ENCODE measurements around the gene MAST4.

The MAST4 gene

GRCh38 chr5:67010684-67011409 lies 414.7 kb downstream of the MAST4 start:
- DNase-seq (ENCODE audit: low read depth in 3 of 3, low spot score in 1 of 3), result no peak

DNA sequence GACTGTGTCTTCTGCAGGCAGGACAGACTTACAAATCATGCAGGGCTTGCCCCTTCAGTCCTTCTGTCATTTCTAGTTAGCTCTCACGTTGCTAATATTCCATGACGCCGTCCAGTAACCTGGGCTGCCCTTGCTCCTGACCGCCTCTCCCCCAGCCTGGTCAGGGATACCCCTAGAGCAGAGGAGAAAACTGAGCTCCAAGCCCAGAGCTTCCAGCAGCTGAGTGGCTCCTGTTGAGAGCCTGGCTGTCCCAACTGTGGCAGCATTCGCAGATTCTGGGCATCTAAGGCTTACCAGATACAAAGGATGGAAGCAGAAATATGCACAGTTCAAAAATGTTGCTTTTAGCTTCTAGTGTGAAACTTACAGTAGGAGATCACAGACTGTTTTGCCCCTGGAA lies 415.2 kb downstream of the MAST4 start:
- no peak for DNase-seq (ENCODE audit: low read depth in 3 of 3, low spot score in 1 of 3)

DNA sequence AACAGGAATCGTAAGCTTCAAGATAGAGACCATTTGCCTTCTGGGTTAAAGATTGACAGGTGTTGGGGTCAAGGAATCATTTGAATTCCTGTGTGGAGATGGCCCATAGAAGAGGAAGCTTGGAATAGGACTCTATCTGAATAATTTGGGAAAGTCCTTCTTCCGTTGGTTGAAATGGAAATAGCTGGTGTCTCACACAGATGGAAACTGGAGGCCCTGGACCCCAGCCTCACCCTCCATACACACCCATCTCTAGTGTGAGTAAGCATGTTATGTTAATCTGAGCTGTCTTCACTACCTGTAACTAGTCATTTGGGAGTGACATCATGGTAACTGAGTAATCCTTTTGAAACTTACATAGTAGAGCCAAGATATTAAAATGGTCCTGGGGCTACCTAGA lies 416.0 kb downstream of the MAST4 start:
- no peak for DNase-seq (ENCODE audit: low read depth in 3 of 3, low spot score in 1 of 3)

GRCh38 chr5:67013719-67014118 lies 417.5 kb downstream of the MAST4 start:
- DNase-seq (ENCODE audit: low read depth in 3 of 3, low spot score in 1 of 3), result no peak

DNA sequence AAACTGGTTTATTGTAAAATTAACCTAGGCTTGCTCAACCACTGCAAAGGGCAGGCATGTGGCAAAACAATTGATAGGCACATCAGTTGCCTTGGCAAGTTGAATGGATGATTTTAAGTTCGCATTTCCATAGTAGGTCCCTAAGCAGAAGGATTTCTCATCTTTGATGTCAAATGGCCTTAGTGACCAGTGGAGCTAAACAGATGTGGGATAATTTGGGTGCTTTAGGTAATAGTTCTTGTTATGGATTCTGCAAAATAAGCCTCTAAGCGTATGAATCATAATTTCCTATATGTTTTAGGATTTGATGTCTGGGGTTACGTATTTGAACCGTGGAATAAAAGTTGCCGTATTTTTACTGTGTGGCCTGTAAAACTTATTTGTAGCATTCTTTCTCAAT lies 418.0 kb downstream of the MAST4 start:
- no peak for DNase-seq (ENCODE audit: low read depth in 3 of 3, low spot score in 1 of 3)

DNA sequence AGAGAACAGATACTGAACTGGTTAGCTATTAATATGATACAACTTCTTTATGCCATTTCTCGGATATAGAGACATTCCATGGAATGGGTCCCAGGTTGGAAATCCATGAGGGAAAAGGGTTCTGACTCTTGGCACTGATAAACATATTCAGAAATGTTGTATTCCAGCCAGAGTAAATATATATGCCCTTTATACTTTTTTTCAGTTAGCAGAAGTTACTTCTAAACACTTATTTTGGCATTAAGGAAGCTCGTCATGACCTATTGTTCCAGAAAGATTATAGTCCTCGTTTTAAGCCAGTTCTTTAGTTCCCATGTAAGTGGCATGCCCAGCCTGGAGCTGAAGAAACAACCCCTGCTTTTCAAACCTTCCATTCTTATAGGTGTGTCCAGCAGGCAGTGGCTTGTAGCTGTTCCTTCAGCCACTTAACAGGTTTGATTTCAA lies 418.8 kb downstream of the MAST4 start:
- DNase-seq (ENCODE audit: low read depth in 3 of 3, low spot score in 1 of 3), result no peak

DNA sequence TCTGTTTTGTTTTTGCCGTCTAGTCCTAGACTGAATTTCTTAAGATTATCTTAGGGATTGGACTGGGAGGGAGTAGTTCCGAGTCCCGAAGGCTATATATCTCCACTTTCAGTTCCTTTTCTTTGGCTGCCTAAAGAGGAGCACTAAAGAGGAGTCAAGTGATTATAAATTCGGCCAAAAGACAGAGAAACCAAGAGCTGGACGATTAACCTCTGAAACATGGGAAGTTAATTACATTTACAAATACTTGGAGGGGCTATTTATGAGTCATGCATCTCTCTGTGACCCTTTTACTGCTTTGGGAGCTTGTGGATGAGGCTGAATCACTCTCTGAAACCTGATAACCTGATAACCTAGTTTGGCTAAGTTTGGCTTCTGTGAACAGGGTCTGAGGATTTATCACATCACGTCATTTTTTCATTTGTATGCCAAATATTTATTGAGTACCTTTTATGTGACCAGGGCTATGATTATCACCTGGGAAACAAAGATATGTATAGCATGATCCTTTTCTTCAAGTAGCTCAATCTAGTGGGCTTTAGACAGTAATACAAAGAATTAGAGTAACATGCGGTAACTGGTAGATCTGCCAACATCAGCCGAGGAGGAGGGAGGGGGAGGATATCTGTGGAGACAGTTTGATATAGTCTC lies 419.5 kb downstream of the MAST4 start:
- no peak for DNase-seq (ENCODE audit: low read depth in 3 of 3, low spot score in 1 of 3)

DNA sequence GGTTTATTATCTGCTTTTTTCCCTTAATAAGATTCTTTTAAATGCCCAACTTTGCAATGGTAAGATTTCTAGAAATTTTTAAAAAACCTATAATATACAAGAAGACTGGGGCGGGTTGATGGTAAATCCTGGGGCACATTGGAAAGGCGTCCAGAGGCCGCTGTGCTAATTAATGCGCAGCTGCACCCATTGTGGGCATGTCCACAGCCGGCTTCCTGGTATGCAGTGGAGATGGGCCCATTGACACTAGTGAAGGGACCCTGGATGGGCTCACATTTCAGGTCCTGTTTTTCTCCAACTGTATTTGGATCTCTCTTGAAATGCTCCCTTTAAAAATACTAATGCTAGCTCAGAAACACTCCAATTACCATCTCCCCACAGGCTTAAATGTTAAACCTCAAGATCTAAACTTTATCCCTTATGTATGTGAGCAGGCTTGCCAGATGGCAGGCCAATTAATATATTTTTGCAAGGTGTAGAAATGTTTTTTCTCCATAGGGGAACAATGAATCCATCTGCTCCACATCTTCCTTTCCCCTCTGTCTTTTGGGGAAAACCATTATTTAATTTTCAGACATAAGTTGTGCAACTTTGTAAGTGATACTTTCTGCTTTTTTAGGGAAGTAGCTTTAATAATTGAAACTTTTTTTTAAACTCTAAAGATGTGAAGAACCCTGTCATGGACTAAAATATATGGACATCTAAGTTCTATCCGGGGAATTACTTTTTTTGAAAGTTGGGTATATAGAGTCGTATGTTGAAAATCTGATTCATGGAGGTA lies 423.1 kb downstream of the MAST4 start:
- DNase-seq (ENCODE audit: low read depth in 3 of 3, low spot score in 1 of 3), result no peak

DNA sequence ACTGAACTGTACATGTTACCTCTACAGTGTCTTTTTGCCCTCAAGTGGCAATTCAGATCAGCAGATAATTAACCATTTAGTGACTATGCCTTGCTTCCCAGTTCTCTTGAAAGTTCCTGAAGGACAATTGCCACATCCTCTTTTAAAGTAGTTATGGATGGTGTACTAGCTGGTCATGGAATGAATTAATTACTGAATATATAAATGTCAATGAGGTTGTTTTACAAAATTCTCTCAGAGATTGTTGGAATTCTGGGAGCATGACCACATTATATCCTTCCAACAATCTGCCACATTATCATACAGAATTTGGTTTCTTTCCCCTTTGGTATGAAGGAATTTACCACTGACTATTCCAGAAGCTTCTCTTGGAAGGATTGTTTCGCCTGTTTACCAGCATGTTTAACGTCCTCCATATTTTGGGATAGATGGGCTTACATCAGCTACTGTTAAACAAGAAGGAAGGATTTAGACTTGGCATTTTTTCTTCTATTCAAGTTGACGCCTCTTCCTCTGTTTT lies 424.0 kb downstream of the MAST4 start:
- DNase-seq (ENCODE audit: low read depth in 3 of 3, low spot score in 1 of 3), result no peak

DNA sequence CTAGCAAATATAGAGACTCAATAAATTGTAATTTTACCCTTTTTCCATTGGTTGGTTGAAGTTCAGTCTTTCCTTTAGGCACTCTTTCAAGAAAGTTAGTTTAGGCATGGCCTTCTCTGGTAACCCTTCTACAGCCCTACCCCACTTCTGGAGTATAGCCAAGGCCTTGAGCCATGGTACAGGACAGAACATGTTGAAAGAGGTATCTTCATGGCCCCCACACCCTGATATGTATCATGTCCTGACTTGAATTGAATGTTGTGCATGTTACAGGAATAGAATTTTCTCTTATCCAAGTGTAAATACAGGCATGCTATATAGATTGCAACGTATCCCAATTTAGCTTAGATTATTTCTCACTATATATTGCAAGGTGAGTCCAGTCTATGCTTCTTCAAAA lies 424.8 kb downstream of the MAST4 start:
- DNase-seq (ENCODE audit: low read depth in 3 of 3, low spot score in 1 of 3), result no peak

DNA sequence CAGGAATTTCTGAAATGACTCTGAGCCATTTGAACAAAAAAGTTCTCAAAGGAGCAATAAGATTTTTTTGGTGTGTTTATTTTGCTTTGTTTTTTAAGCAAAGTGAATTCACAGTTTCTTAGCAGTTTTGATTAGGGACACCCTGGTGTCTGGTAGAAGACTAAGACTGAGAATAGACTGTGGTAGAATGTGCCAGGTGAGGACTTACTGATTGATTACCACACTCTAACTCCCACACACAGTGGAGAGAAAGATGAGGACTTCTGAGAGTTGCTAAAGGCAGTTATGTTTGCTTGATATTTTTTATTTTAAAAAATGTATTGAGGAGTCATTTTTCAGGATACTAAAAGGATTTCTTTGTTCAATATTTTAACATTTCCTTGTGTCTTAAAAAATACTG lies 425.3 kb downstream of the MAST4 start:
- DNase-seq (ENCODE audit: low read depth in 3 of 3, low spot score in 1 of 3), result no peak

GRCh38 chr5:67021962-67022361 lies 425.8 kb downstream of the MAST4 start:
- no peak for DNase-seq (ENCODE audit: low read depth in 3 of 3, low spot score in 1 of 3)

DNA sequence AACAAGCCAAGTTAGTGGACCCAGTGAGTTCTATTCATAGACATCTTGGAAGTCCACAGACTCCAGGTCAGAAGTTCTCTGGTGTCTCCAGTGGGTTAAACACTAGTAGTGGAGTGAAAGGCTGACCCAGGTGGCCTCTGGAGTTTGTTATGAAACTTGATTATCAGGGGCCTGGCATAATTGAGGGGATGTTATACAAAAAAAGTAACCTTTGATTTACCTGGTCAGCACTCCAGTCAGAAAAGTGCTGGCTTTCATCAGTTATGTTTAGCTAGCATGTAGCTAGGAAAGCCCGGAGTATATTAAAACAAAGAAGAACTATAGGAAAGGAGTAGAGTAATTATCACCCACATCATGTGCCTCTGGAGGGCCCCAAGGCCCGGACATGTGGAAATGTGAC lies 429.3 kb downstream of the MAST4 start:
- DNase-seq (ENCODE audit: low read depth in 3 of 3, low spot score in 1 of 3), result no peak

DNA sequence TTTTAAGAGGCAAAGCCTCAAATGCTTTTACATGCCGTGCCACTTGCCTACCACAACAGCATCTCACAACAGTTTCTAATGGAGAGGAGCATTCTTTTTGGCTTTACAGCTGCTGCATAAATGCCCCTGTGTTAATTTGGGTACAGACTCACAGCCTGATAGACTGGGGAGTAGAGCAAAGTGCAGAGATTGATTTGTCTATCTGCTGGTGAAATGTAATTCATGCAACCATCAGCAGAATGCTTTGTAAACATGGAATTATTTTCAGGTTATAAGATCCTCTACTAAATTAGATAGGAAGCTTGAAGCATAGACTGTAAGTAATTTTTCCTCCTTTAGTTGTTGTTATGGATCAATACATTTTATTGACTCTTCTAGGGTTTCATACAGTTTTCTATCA lies 430.1 kb downstream of the MAST4 start:
- DNase-seq (ENCODE audit: low read depth in 3 of 3, low spot score in 1 of 3), result no peak

- no peak for DNase-seq (ENCODE audit: low read depth in 3 of 3, low spot score in 1 of 3)
These were observed 431.0 kb downstream of the MAST4 start for GRCh38 chr5:67027171-67027570.

DNA sequence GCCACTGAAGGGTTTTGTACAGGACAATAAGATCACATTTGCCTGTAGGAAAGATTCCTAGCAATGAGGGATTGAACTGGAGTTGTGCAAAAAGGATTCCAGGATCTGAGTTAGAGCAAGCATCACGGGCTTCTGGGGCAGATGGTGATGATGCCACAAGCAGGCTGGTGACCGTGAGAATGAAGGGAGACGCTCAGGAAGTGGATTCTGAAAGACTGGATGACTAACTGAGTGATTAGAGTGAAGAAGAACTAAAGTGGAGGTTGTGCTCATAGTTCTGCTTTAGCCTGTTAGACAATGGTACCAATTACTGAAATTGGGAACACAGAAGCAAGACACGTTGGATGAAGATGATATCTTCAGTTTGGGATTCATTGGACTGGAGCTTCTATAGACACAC lies 432.2 kb downstream of the MAST4 start:
- no peak for DNase-seq (ENCODE audit: low read depth in 3 of 3, low spot score in 1 of 3)

- DNase-seq (ENCODE audit: low read depth in 3 of 3, low spot score in 1 of 3), result no peak
These were observed 432.7 kb downstream of the MAST4 start for GRCh38 chr5:67028941-67029340.

GRCh38 chr5:67029481-67029880 lies 433.3 kb downstream of the MAST4 start:
- DNase-seq (ENCODE audit: low read depth in 3 of 3, low spot score in 1 of 3), result no peak

DNA sequence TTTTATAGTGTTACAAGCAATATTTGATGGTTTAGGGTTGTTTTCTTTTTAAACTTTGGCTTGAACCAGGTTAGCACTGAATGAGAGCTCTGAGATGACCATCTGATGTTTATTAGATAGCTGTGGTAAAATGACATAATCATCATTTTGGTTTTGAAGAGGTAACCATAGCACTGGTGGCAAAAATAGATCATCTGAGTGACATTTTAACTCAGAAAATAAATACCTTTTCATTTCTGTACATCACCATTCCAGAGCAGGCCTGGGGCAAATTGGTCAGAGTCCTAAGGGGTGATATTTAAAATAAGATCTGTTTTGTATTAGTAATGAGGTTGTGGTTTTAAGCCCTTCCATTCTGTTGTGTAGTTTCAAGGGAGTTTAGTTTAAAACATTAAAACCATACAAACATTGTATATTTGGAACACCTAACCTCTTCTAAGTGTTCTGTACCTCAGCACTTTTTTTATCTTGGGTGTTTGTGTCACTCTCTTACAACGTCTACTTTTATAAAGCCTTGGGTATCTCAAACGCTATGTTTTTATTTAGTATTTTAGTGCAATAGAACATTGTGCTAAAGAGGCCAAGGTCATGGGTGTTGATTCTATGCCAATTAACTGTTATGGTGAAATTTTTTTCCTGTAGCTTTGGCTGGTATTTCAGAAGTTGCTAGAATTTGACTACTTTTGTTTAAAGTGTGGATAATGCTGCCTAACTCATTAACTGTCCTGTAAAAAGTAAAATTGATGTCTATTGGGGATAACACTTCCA lies 434.3 kb downstream of the MAST4 start:
- DNase-seq (ENCODE audit: low read depth in 3 of 3, low spot score in 1 of 3), result no peak

DNA sequence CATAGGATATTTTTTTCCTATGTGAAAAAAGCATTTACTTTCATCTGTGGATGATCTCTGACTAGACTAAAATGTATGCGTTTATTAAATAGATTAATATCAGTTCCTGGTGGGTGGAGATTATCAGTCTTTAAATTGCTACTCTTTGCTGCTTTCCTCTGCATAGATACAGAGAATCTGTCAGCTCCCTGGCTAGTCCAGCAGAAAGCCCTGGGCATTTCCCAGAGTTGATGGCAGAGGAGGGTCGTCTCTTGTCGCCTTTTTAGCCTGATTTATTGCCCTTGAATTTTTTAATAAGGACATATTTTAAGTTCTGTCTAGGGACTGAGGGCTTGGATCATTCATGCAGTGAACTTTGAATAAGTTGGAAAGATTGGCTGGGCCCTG lies 434.9 kb downstream of the MAST4 start:
- no peak for DNase-seq (ENCODE audit: low read depth in 3 of 3, low spot score in 1 of 3)

GRCh38 chr5:67031692-67032091 lies 435.5 kb downstream of the MAST4 start:
- DNase-seq (ENCODE audit: low read depth in 3 of 3, low spot score in 1 of 3), result no peak
